ENCODE measurements around the gene AKAP7.
A peak's percentile ranks its signal among the peaks of the same experiment; 100 is the strongest.

Gene AKAP7

GRCh38 chr6:131223416-131223815 is 88.1 kb downstream of the AKAP7 start:
- H3K27ac ChIP-seq (ENCODE audit: low read depth, low read length): no peak overlapping the region
- peaks cover 14% of the 10 kb centered on the region for H3K4me1 ChIP-seq (ENCODE audit: control insufficient read depth, insufficient read depth, low read length)
- H3K27me3 ChIP-seq (ENCODE audit: control insufficient read depth, insufficient read depth, low read length): no peaks in the 10 kb centered on the region
- no peaks in the 10 kb centered on the region for H3K36me3 ChIP-seq (ENCODE audit: control insufficient read depth, insufficient read depth, low read length)
- no peak overlapping the region for H3K9ac ChIP-seq (ENCODE audit: low read depth, low read length)
- H3K4me3 ChIP-seq (ENCODE audit: low read depth, low read length): no peak overlapping the region
- no peaks in the 10 kb centered on the region for H3K9me3 ChIP-seq (ENCODE audit: control insufficient read depth, insufficient read depth, low read length)

GRCh38 chr6:131225127-131225526 is 89.9 kb downstream of the AKAP7 start:
- H3K36me3 ChIP-seq (ENCODE audit: control insufficient read depth, insufficient read depth, low read length): no peaks in the 10 kb centered on the region
- H3K4me3 ChIP-seq (ENCODE audit: low read depth, low read length): no peak overlapping the region
- peaks cover 14% of the 10 kb centered on the region for H3K4me1 ChIP-seq (ENCODE audit: control insufficient read depth, insufficient read depth, low read length)
- no peaks in the 10 kb centered on the region for H3K27me3 ChIP-seq (ENCODE audit: control insufficient read depth, insufficient read depth, low read length)
- no peaks in the 10 kb centered on the region for H3K9me3 ChIP-seq (ENCODE audit: control insufficient read depth, insufficient read depth, low read length)
- H3K9ac ChIP-seq (ENCODE audit: low read depth, low read length): no peak overlapping the region
- H3K27ac ChIP-seq (ENCODE audit: low read depth, low read length): no peak overlapping the region

GRCh38 chr6:131225959-131226358 is 90.7 kb downstream of the AKAP7 start:
- Histone ChIP-seq H3K9me3 (ENCODE audit: control insufficient read depth, insufficient read depth, low read length) (no peaks in the 10 kb centered on the region), H3K27ac (ENCODE audit: low read depth, low read length) (no peak overlapping the region), H3K9ac (ENCODE audit: low read depth, low read length) (no peak overlapping the region), H3K36me3 (ENCODE audit: control insufficient read depth, insufficient read depth, low read length) (no peaks in the 10 kb centered on the region), H3K4me3 (ENCODE audit: low read depth, low read length) (no peak overlapping the region), H3K27me3 (ENCODE audit: control insufficient read depth, insufficient read depth, low read length) (no peaks in the 10 kb centered on the region), H3K4me1 (ENCODE audit: control insufficient read depth, insufficient read depth, low read length) (peaks cover 14% of the 10 kb centered on the region)

GRCh38 chr6:131226459-131227157 is 91.3 kb downstream of the AKAP7 start:
- Histone ChIP-seq H3K4me1 (ENCODE audit: control insufficient read depth, insufficient read depth, low read length) (peaks cover 17% of the 10 kb centered on the region), H3K9me3 (ENCODE audit: control insufficient read depth, insufficient read depth, low read length) (no peaks in the 10 kb centered on the region), H3K27ac (ENCODE audit: low read depth, low read length) (no peak overlapping the region), H3K9ac (ENCODE audit: low read depth, low read length) (no peak overlapping the region), H3K27me3 (ENCODE audit: control insufficient read depth, insufficient read depth, low read length) (no peaks in the 10 kb centered on the region), H3K4me3 (ENCODE audit: low read depth, low read length) (no peak overlapping the region), H3K36me3 (ENCODE audit: control insufficient read depth, insufficient read depth, low read length) (no peaks in the 10 kb centered on the region)

- H3K27me3 ChIP-seq (ENCODE audit: control insufficient read depth, insufficient read depth, low read length): no peaks in the 10 kb centered on the region
These were observed 91.9 kb downstream of the AKAP7 start for GRCh38 chr6:131227158-131227543.

GRCh38 chr6:131231103-131231502 is 95.8 kb downstream of the AKAP7 start:
- no peaks in the 10 kb centered on the region for H3K9me3 ChIP-seq (ENCODE audit: control insufficient read depth, insufficient read depth, low read length)
- H3K27ac ChIP-seq (ENCODE audit: low read depth, low read length): no peak overlapping the region
- no peaks in the 10 kb centered on the region for H3K36me3 ChIP-seq (ENCODE audit: control insufficient read depth, insufficient read depth, low read length)
- H3K27me3 ChIP-seq (ENCODE audit: control insufficient read depth, insufficient read depth, low read length): no peaks in the 10 kb centered on the region
- peaks cover 28% of the 10 kb centered on the region for H3K4me1 ChIP-seq (ENCODE audit: control insufficient read depth, insufficient read depth, low read length)
- no peak overlapping the region for H3K9ac ChIP-seq (ENCODE audit: low read depth, low read length)
- H3K4me3 ChIP-seq (ENCODE audit: low read depth, low read length): no peak overlapping the region

More at GRCh38 chr6:131227158-131227543, 91.9 kb downstream of the AKAP7 start:
- no peak overlapping the region for H3K9ac ChIP-seq (ENCODE audit: low read depth, low read length)
- no peak overlapping the region for H3K4me3 ChIP-seq (ENCODE audit: low read depth, low read length)
- no peaks in the 10 kb centered on the region for H3K36me3 ChIP-seq (ENCODE audit: control insufficient read depth, insufficient read depth, low read length)
- peaks cover 23% of the 10 kb centered on the region for H3K4me1 ChIP-seq (ENCODE audit: control insufficient read depth, insufficient read depth, low read length)
- no peak overlapping the region for H3K27ac ChIP-seq (ENCODE audit: low read depth, low read length)
- H3K9me3 ChIP-seq (ENCODE audit: control insufficient read depth, insufficient read depth, low read length): no peaks in the 10 kb centered on the region

GRCh38 chr6:131231891-131232290 is 96.6 kb downstream of the AKAP7 start:
- Histone ChIP-seq H3K4me3 (ENCODE audit: low read depth, low read length) (no peak overlapping the region), H3K27me3 (ENCODE audit: control insufficient read depth, insufficient read depth, low read length) (no peaks in the 10 kb centered on the region), H3K27ac (ENCODE audit: low read depth, low read length) (no peak overlapping the region), H3K9ac (ENCODE audit: low read depth, low read length) (no peak overlapping the region), H3K36me3 (ENCODE audit: control insufficient read depth, insufficient read depth, low read length) (no peaks in the 10 kb centered on the region), H3K4me1 (ENCODE audit: control insufficient read depth, insufficient read depth, low read length) (peaks cover 20% of the 10 kb centered on the region), H3K9me3 (ENCODE audit: control insufficient read depth, insufficient read depth, low read length) (no peaks in the 10 kb centered on the region)

DNA sequence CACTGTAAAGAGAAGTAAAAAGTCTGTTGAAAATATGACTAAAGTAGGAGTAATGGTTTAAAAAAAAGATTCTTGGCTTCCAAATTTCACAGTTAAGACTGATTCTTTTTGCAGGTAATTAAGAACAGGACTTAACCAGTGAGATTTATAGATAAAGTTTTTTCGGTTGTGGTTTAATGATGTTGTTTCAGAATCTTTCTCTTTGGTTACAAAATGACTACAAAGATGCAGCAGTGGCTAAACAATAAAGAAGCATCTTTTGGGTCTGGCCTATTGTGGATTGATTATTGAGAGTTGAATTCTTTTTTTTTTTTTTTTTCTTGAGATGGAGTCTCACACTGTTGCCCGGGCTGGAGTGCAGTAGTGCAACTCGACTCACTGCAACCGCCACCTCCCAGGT is 109.7 kb downstream of the AKAP7 start:
- H3K27ac ChIP-seq (ENCODE audit: low read depth, low read length): no peak overlapping the region
- H3K4me1 ChIP-seq (ENCODE audit: control insufficient read depth, insufficient read depth, low read length): peaks cover 10% of the 10 kb centered on the region
- H3K9me3 ChIP-seq (ENCODE audit: control insufficient read depth, insufficient read depth, low read length): peaks cover 6% of the 10 kb centered on the region; the same call in 1 of the 2 replicates
- H3K36me3 ChIP-seq (ENCODE audit: control insufficient read depth, insufficient read depth, low read length): no peaks in the 10 kb centered on the region
- no peaks in the 10 kb centered on the region for H3K27me3 ChIP-seq (ENCODE audit: control insufficient read depth, insufficient read depth, low read length)
- H3K9ac ChIP-seq (ENCODE audit: low read depth, low read length): no peak overlapping the region
- H3K4me3 ChIP-seq (ENCODE audit: low read depth, low read length): no peak overlapping the region

- no peaks in the 10 kb centered on the region for H3K36me3 ChIP-seq (ENCODE audit: control insufficient read depth, insufficient read depth, low read length)
- H3K4me3 ChIP-seq (ENCODE audit: low read depth, low read length): peak overlapping the region; percentile 37; the same call in 1 of the 2 replicates
- H3K9ac ChIP-seq (ENCODE audit: low read depth, low read length): peak overlapping the region; percentile 15; the same call in 1 of the 2 replicates
- H3K27ac ChIP-seq (ENCODE audit: low read depth, low read length): no peak overlapping the region
- no peaks in the 10 kb centered on the region for H3K9me3 ChIP-seq (ENCODE audit: control insufficient read depth, insufficient read depth, low read length)
- peaks cover 34% of the 10 kb centered on the region for H3K4me1 ChIP-seq (ENCODE audit: control insufficient read depth, insufficient read depth, low read length)
- H3K27me3 ChIP-seq (ENCODE audit: control insufficient read depth, insufficient read depth, low read length): no peaks in the 10 kb centered on the region
These were observed 114.9 kb downstream of the AKAP7 start for GRCh38 chr6:131250122-131250521.

- Histone ChIP-seq H3K27ac (ENCODE audit: low read depth, low read length) (no peak overlapping the region), H3K4me3 (ENCODE audit: low read depth, low read length) (peak overlapping the region; percentile 37; the same call in 1 of the 2 replicates)
These were observed 115.7 kb downstream of the AKAP7 start for GRCh38 chr6:131250936-131251335.

GRCh38 chr6:131251590-131252199 is 116.4 kb downstream of the AKAP7 start:
- no peak overlapping the region for H3K27ac ChIP-seq (ENCODE audit: low read depth, low read length)
- H3K36me3 ChIP-seq (ENCODE audit: control insufficient read depth, insufficient read depth, low read length): no peaks in the 10 kb centered on the region
- H3K4me1 ChIP-seq (ENCODE audit: control insufficient read depth, insufficient read depth, low read length): peaks cover 41% of the 10 kb centered on the region
- H3K4me3 ChIP-seq (ENCODE audit: low read depth, low read length): no peak overlapping the region
- H3K9ac ChIP-seq (ENCODE audit: low read depth, low read length): no peak overlapping the region
- no peaks in the 10 kb centered on the region for H3K9me3 ChIP-seq (ENCODE audit: control insufficient read depth, insufficient read depth, low read length)
- no peaks in the 10 kb centered on the region for H3K27me3 ChIP-seq (ENCODE audit: control insufficient read depth, insufficient read depth, low read length)

More at GRCh38 chr6:131250936-131251335, 115.7 kb downstream of the AKAP7 start:
- Histone ChIP-seq H3K4me1 (ENCODE audit: control insufficient read depth, insufficient read depth, low read length) (peaks cover 39% of the 10 kb centered on the region), H3K27me3 (ENCODE audit: control insufficient read depth, insufficient read depth, low read length) (no peaks in the 10 kb centered on the region), H3K36me3 (ENCODE audit: control insufficient read depth, insufficient read depth, low read length) (no peaks in the 10 kb centered on the region), H3K9me3 (ENCODE audit: control insufficient read depth, insufficient read depth, low read length) (no peaks in the 10 kb centered on the region), H3K9ac (ENCODE audit: low read depth, low read length) (no peak overlapping the region)

Data from HUES48 (cell line).